H7 (cell line): ENCODE data around the gene APBA3. TPM values are rescaled to one million over a fixed set of nuclear protein-coding genes. Genes with fewer than 3 reads are reported as not detected.

Source experiments
- DNase-seq: peaks from one replicate; pipeline ENCODE4 v3.0.0; 2012
- H3K27me3 ChIP-seq: 2 replicates; pipeline ENCODE4 v1.6.0; 2011; ENCODE audit warnings: mild to moderate bottlenecking, low read length; ENCODE audit not compliant: control insufficient read depth, insufficient read depth
- H3K36me3 ChIP-seq: replicated peaks from 2 replicates; pipeline ENCODE4 v1.5.1; 2011; ENCODE audit warnings: low read length; ENCODE audit not compliant: control insufficient read depth, insufficient read depth
- H3K4me3 ChIP-seq: 2 replicates; pipeline ENCODE4 v1.5.1; 2011; ENCODE audit warnings: low read depth, mild to moderate bottlenecking, control low read depth, low read length, moderate library complexity; ENCODE audit not compliant: insufficient read depth
- total RNA-seq: library from RNA; depleted of rRNA; stranded (reverse); fragments of >200 nt; shearing (Covaris generic); gene quantifications from 2 replicates; pipeline ENCODE4 v1.2.3, GENCODE V29; 2014

The APBA3 gene
- total RNA-seq, 1 experiment from 2014 or later: 37.3 TPM

- no peak overlapping the region for H3K4me3 ChIP-seq
- DNase-seq: peak; percentile 59
- H3K27me3 ChIP-seq: no peaks in the 10 kb centered on the region
- peaks cover 2% of the 10 kb centered on the region for H3K36me3 ChIP-seq
Measured at GRCh38 chr19:3753631-3754410, 7.7 kb downstream of the APBA3 start.

GRCh38 chr19:3752492-3752891 is 9.0 kb downstream of the APBA3 start:
- DNase-seq: peak; percentile 39
- Histone ChIP-seq H3K4me3 (no peak overlapping the region), H3K27me3 (no peaks in the 10 kb centered on the region), H3K36me3 (peaks cover 2% of the 10 kb centered on the region)

GRCh38 chr19:3751236-3751635 is 10.3 kb downstream of the APBA3 start:
- Histone ChIP-seq H3K4me3 (no peak overlapping the region), H3K27me3 (no peaks in the 10 kb centered on the region), H3K36me3 (peaks cover 2% of the 10 kb centered on the region)
- DNase-seq: no peak

GRCh38 chr19:3750211-3750610 is 11.3 kb downstream of the APBA3 start:
- no peak for DNase-seq
- Histone ChIP-seq H3K27me3 (no peaks in the 10 kb centered on the region), H3K4me3 (no peak overlapping the region)

GRCh38 chr19:3748965-3749364 is 12.5 kb downstream of the APBA3 start:
- Histone ChIP-seq H3K4me3 (no peak overlapping the region), H3K36me3 (peaks cover 2% of the 10 kb centered on the region), H3K27me3 (no peaks in the 10 kb centered on the region)
- no peak for DNase-seq

More at GRCh38 chr19:3750211-3750610, 11.3 kb downstream of the APBA3 start:
- peaks cover 2% of the 10 kb centered on the region for H3K36me3 ChIP-seq

GRCh38 chr19:3746371-3747056 is 15.0 kb downstream of the APBA3 start:
- Histone ChIP-seq H3K27me3 (no peaks in the 10 kb centered on the region), H3K36me3 (peaks cover 2% of the 10 kb centered on the region), H3K4me3 (no peak overlapping the region)
- peak; percentile 54 for DNase-seq

GRCh38 chr19:3745363-3746045 is 16.0 kb downstream of the APBA3 start:
- no peak for DNase-seq
- Histone ChIP-seq H3K27me3 (no peaks in the 10 kb centered on the region), H3K4me3 (no peak overlapping the region), H3K36me3 (peaks cover 2% of the 10 kb centered on the region)

GRCh38 chr19:3743486-3743885 is 18.0 kb downstream of the APBA3 start:
- Histone ChIP-seq H3K27me3 (no peaks in the 10 kb centered on the region), H3K36me3 (no peaks in the 10 kb centered on the region), H3K4me3 (no peak overlapping the region)
- peak; percentile 61 for DNase-seq

GRCh38 chr19:3740431-3740830 is 21.1 kb downstream of the APBA3 start:
- H3K27me3 ChIP-seq: no peaks in the 10 kb centered on the region
- no peaks in the 10 kb centered on the region; the same call in 1 of the 2 replicates for H3K36me3 ChIP-seq
- H3K4me3 ChIP-seq: no peak overlapping the region
- DNase-seq: peak; percentile 47

- H3K27me3 ChIP-seq: no peaks in the 10 kb centered on the region
- H3K4me3 ChIP-seq: no peak overlapping the region
- DNase-seq: peak; percentile 46
- no peaks in the 10 kb centered on the region; the same call in 1 of the 2 replicates for H3K36me3 ChIP-seq
Measured at GRCh38 chr19:3738477-3739220, 22.8 kb downstream of the APBA3 start.

- no peak for DNase-seq
- H3K36me3 ChIP-seq: no peaks in the 10 kb centered on the region; the same call in 1 of the 2 replicates
- no peaks in the 10 kb centered on the region for H3K27me3 ChIP-seq
- H3K4me3 ChIP-seq: no peak overlapping the region
Measured at GRCh38 chr19:3737487-3738205, 23.8 kb downstream of the APBA3 start.

- Histone ChIP-seq H3K27me3 (no peaks in the 10 kb centered on the region), H3K4me3 (no peak overlapping the region), H3K36me3 (no peaks in the 10 kb centered on the region; the same call in 1 of the 2 replicates)
- DNase-seq: no peak
Measured at GRCh38 chr19:3736106-3736724, 25.3 kb downstream of the APBA3 start.

- H3K36me3 ChIP-seq: no peaks in the 10 kb centered on the region; the same call in 1 of the 2 replicates
- DNase-seq: no peak
Measured at GRCh38 chr19:3734310-3734600, 27.2 kb downstream of the APBA3 start.

More at GRCh38 chr19:3734310-3734600, 27.2 kb downstream of the APBA3 start:
- no peaks in the 10 kb centered on the region for H3K27me3 ChIP-seq
- H3K4me3 ChIP-seq: no peak overlapping the region
